ENCODE data around the gene FUT9. TPM values are rescaled to one million over a fixed set of nuclear protein-coding genes. Genes with fewer than 3 reads are reported as not detected.

The FUT9 gene
- total RNA-seq, 4 donors from 2014 or later: not detected

DNA sequence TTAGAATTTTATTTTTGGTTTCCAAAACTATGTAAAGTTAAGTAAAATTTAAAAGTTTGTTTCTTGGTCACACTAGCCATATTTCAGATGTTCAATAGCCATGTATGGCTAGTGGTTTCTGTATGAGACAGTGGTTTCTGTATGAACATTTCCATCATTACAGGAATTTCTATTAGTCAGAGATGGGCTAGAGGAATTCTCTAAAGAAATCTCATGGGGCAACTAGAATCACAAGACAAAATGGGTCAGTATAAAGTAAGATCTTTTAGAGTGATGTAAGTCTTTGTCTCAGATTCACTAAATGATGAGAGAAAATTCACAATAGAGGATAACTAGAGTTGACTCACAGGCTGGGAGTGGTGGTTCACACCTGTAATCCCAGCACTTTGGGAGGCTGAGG, 149.0 kb downstream of the FUT9 start:
- intact Hi-C loops (cut with DNase I): no loop called here
- Histone ChIP-seq H3K4me3 (replicated peaks in 1 of 3) (no peak overlapping the region), H3K36me3 (no peaks in the 10 kb centered on the region), H3K27me3 (no peaks in the 10 kb centered on the region), H3K27ac (no peak overlapping the region), H3K9me3 (no peaks in the 10 kb centered on the region), H3K4me1 (no peaks in the 10 kb centered on the region)
- no peak for DNase-seq
- TF ChIP-seq POLR2A (IDR thresholded peaks at IDR 0.05): no peak
- TF ChIP-seq, protein P1, sequence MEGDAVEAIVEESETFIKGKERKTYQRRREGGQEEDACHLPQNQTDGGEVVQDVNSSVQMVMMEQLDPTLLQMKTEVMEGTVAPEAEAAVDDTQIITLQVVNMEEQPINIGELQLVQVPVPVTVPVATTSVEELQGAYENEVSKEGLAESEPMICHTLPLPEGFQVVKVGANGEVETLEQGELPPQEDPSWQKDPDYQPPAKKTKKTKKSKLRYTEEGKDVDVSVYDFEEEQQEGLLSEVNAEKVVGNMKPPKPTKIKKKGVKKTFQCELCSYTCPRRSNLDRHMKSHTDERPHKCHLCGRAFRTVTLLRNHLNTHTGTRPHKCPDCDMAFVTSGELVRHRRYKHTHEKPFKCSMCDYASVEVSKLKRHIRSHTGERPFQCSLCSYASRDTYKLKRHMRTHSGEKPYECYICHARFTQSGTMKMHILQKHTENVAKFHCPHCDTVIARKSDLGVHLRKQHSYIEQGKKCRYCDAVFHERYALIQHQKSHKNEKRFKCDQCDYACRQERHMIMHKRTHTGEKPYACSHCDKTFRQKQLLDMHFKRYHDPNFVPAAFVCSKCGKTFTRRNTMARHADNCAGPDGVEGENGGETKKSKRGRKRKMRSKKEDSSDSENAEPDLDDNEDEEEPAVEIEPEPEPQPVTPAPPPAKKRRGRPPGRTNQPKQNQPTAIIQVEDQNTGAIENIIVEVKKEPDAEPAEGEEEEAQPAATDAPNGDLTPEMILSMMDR (IDR thresholded peaks at IDR 0.05): no peak

DNA sequence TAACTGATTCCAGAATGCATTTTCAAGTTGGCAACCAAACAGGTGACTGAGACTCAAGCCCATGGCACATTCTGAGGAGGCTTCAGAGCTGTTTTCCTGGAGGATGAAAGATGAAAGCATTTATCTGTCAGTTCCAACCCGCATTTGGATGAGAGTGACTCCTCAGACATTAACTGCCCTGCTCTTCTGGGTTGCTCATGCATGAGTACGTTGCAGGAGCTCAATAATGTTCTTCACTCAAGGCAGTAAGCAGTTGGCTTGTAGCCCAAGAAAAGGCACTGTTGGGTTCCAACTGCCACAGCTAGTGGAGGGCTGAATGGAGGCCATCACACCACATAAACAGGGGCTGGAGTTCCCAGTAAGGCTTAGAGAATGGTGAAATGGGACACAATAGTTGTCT, 155.3 kb downstream of the FUT9 start:
- WGBS, 2 donors: 29 to 46% methylated on average over 2 of the region's 2 CpGs
- no peaks in the 10 kb centered on the region for H3K36me3 ChIP-seq
- no peaks in the 10 kb centered on the region for H3K4me1 ChIP-seq
- no peaks in the 10 kb centered on the region for H3K27me3 ChIP-seq
- no peak for TF ChIP-seq POLR2A (IDR thresholded peaks at IDR 0.05)
- TF ChIP-seq, protein P1 (IDR thresholded peaks at IDR 0.05): no peak
- intact Hi-C loops (cut with DNase I): no loop called here
- DNase-seq: no peak
- H3K9me3 ChIP-seq: no peaks in the 10 kb centered on the region
- no peak overlapping the region for H3K27ac ChIP-seq
- no peak overlapping the region for H3K4me3 ChIP-seq (replicated peaks in 1 of 3)

DNA sequence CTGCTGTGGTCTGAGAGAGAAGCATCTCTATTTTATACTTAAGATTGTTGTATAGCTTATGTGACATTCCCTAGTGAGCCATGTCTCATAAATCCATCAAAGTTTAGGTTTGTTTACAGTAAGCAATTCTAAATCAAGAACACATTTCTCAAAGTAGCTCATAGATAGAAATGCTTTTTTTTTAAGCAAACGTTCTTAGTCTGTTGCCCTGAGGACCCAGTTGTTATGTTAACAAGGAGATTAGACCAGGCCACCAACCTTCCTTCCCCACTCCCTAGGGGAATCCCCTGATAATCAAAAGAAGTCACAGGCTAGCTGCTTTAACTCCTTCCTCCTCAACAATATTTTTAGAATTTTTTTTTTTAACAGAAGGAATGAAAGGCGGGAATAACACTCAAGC, 169.0 kb downstream of the FUT9 start:
- TF ChIP-seq POLR2A (IDR thresholded peaks at IDR 0.05): no peak
- TF ChIP-seq, protein P1 (IDR thresholded peaks at IDR 0.05): no peak
- no peak overlapping the region for H3K4me3 ChIP-seq (replicated peaks in 1 of 3)
- no peaks in the 10 kb centered on the region for H3K27me3 ChIP-seq
- no peak overlapping the region for H3K27ac ChIP-seq
- H3K4me1 ChIP-seq: no peaks in the 10 kb centered on the region
- WGBS, 2 donors: 1% methylated on average over 2 of the region's 2 CpGs
- no peak for DNase-seq
- H3K36me3 ChIP-seq: no peaks in the 10 kb centered on the region
- intact Hi-C loops (cut with DNase I): no loop called here
- H3K9me3 ChIP-seq: no peaks in the 10 kb centered on the region

DNA sequence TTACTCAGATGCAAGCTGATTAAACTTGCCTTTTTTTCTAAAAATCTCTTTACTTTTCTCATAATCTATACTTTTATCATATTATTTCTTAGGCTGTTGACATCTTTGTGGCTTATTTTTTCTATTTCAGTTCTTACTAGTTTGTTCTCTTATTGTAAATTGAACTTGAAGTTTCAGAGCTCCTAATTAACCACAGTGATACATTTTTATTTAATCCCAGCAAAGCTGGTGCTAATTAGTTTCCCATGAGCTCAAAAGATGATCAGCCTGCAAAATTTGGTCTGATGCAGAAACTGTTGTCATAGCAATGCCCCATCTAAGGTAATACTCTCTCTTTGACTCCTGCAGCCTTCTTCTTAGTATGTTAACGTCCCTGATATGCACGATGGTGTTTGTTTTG, 170.3 kb downstream of the FUT9 start:
- no peaks in the 10 kb centered on the region for H3K27me3 ChIP-seq
- H3K4me3 ChIP-seq (replicated peaks in 1 of 3): no peak overlapping the region
- H3K4me1 ChIP-seq: no peaks in the 10 kb centered on the region
- H3K27ac ChIP-seq: no peak overlapping the region
- TF ChIP-seq, protein P1 (IDR thresholded peaks at IDR 0.05): no peak
- TF ChIP-seq POLR2A (IDR thresholded peaks at IDR 0.05): no peak
- no peak for DNase-seq
- no peaks in the 10 kb centered on the region for H3K36me3 ChIP-seq
- H3K9me3 ChIP-seq: no peaks in the 10 kb centered on the region
- 42 to 56% methylated on average over 2 of the region's 2 CpGs for WGBS, 2 donors
- intact Hi-C loops (cut with DNase I): no loop called here

DNA sequence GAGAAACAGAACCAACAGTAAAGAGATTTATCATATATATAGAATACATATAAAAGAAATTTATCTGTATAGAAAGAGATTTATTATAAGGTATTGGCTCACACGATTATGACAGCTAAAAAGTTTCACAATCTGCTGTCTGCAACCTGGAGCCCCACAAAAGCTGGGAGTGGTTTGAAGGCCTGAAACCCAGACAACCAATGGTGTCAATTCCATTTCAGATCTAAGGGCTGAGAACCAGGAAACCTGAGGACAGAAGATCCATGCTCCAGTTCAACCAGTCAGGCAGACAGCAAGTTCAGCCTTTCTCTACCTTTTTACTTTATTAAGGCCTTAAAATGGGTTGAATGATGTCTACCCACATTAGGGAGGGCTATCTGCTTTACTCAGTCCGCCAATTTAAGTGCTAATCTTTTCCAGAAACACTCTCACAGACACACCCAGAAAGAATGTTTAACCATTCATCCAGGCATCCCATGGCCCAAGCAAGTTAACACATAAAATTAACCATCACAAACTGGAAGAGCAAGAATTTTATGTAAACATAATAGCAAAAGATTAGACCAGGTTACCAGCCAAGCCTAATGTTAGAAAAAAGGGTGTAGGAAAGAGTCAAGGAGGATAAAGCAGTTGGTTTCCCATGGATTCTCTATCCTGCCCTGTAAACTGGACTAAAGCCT, 170.9 kb downstream of the FUT9 start:
- no peak for TF ChIP-seq POLR2A (IDR thresholded peaks at IDR 0.05)
- TF ChIP-seq, protein P1 (IDR thresholded peaks at IDR 0.05): no peak
- H3K36me3 ChIP-seq: no peaks in the 10 kb centered on the region
- H3K9me3 ChIP-seq: no peaks in the 10 kb centered on the region
- no peak for DNase-seq
- WGBS, 2 donors: 42 to 44% methylated on average over 2 of the region's 2 CpGs
- no peaks in the 10 kb centered on the region for H3K4me1 ChIP-seq
- no peak overlapping the region for H3K4me3 ChIP-seq (replicated peaks in 1 of 3)
- intact Hi-C loops (cut with DNase I): no loop called here
- H3K27ac ChIP-seq: no peak overlapping the region
- H3K27me3 ChIP-seq: no peaks in the 10 kb centered on the region
